SK-N-SH treated with all-trans-retinoic acid at 6 μM for 48 hours (cell line): ENCODE data around the gene HSD11B1L.

Experiments used
- ATAC-seq: fragments of 200-7000 bp; cut with Tn5 transposase; 3 replicates; pipeline ENCODE4 v1.9.1; 2020; ENCODE audit warnings: mild to moderate bottlenecking, moderate library complexity
- ARNTL ChIP-seq: fragments of 450-650 bp; formaldehyde crosslinking; IDR thresholded peaks from 2 replicates; pipeline ENCODE4 v1.5.0; 2020; ENCODE audit warnings: low read depth, mild to moderate bottlenecking, moderate library complexity, borderline replicate concordance
- BACH2 ChIP-seq: fragments of 250-450 bp; sonication (Bioruptor Pico); IDR thresholded peaks from 2 replicates; pipeline ENCODE4 v1.9.0; 2021; ENCODE audit warnings: mild to moderate bottlenecking, borderline replicate concordance
- CREB5 ChIP-seq: fragments of 250-450 bp; sonication (Bioruptor Pico); IDR thresholded peaks from 2 replicates; pipeline ENCODE4 v1.5.1; 2020; ENCODE audit warnings: low read depth, mild to moderate bottlenecking, moderate library complexity
- CSDC2 ChIP-seq: fragments of 250-450 bp; sonication (Bioruptor Pico); IDR thresholded peaks from 2 replicates; pipeline ENCODE4 v1.5.0; 2020; ENCODE audit warnings: mild to moderate bottlenecking, moderate library complexity
- ESRRG ChIP-seq: fragments of 250-450 bp; sonication (Bioruptor Pico); IDR thresholded peaks from 2 replicates; pipeline ENCODE4 v1.6.1; 2021; ENCODE audit warnings: mild to moderate bottlenecking
- GLIS3 ChIP-seq: fragments of 250-450 bp; sonication (Bioruptor Pico); IDR thresholded peaks from 2 replicates; pipeline ENCODE4 v1.5.0; 2020; ENCODE audit warnings: mild to moderate bottlenecking, moderate library complexity
- ISL1 ChIP-seq: fragments of 250-450 bp; sonication (Bioruptor Pico); IDR thresholded peaks from 2 replicates; pipeline ENCODE4 v2.1.2; 2022; ENCODE audit warnings: mild to moderate bottlenecking, moderate library complexity
- OSR1 ChIP-seq: fragments of 250-450 bp; sonication (Bioruptor Pico); IDR thresholded peaks from 2 replicates; pipeline ENCODE4 v1.8.0; 2022; ENCODE audit warnings: moderate library complexity, mild to moderate bottlenecking, inconsistent platforms
- PATZ1 ChIP-seq: fragments of 250-450 bp; sonication (Bioruptor Pico); IDR thresholded peaks from 2 replicates; pipeline ENCODE4 v1.8.0; 2020; ENCODE audit warnings: mild to moderate bottlenecking, moderate library complexity, borderline replicate concordance
- PPARA ChIP-seq: fragments of 250-450 bp; sonication (Bioruptor Pico); IDR thresholded peaks from 2 replicates; pipeline ENCODE4 v1.5.0; 2020; ENCODE audit warnings: mild to moderate bottlenecking, borderline replicate concordance
- RARB ChIP-seq: fragments of 250-450 bp; sonication (Bioruptor Pico); IDR thresholded peaks from 2 replicates; pipeline ENCODE4 v1.8.0; 2021; ENCODE audit warnings: mild to moderate bottlenecking, moderate library complexity
- TCF4 ChIP-seq: fragments of 250-450 bp; sonication (Bioruptor Pico); IDR thresholded peaks from 2 replicates; pipeline ENCODE4 v1.8.0; 2021; ENCODE audit warnings: mild to moderate bottlenecking, moderate library complexity, borderline replicate concordance
- TOX ChIP-seq: fragments of 250-450 bp; sonication (Bioruptor Pico); IDR thresholded peaks from 2 replicates; pipeline ENCODE4 v1.8.0; 2021; ENCODE audit warnings: mild to moderate bottlenecking, moderate library complexity, borderline replicate concordance
- ZC3H10 ChIP-seq: fragments of 250-450 bp; sonication (Bioruptor Pico); IDR thresholded peaks from 2 replicates; pipeline ENCODE4 v1.5.1; 2021; ENCODE audit warnings: mild to moderate bottlenecking, moderate library complexity
- ZFP30 ChIP-seq: fragments of 450-650 bp; formaldehyde crosslinking; IDR thresholded peaks from 2 replicates; pipeline ENCODE4 v1.5.0; 2022; ENCODE audit warnings: mild to moderate bottlenecking, moderate library complexity
- ZNF565 ChIP-seq: fragments of 450-650 bp; formaldehyde crosslinking; conservative IDR thresholded peaks from 2 replicates; pipeline ENCODE4 v1.5.0; 2020; ENCODE audit warnings: low read depth, mild to moderate bottlenecking, moderate library complexity
- ZNF70 ChIP-seq: fragments of 450-650 bp; formaldehyde crosslinking; IDR thresholded peaks from 2 replicates; pipeline ENCODE4 v1.5.0; 2020; ENCODE audit warnings: mild to moderate bottlenecking, moderate library complexity
- ZNF8 ChIP-seq: fragments of 450-650 bp; formaldehyde crosslinking; IDR thresholded peaks from 2 replicates; pipeline ENCODE4 v1.5.0; 2020; ENCODE audit warnings: mild to moderate bottlenecking, moderate library complexity
- TF ChIP-seq, protein P1 (sequence below): fragments of 250-450 bp; sonication (Bioruptor Pico); IDR thresholded peaks from 2 replicates; pipeline ENCODE4 v1.5.0; 2020; ENCODE audit warnings: mild to moderate bottlenecking, moderate library complexity

HSD11B1L gene

DNA sequence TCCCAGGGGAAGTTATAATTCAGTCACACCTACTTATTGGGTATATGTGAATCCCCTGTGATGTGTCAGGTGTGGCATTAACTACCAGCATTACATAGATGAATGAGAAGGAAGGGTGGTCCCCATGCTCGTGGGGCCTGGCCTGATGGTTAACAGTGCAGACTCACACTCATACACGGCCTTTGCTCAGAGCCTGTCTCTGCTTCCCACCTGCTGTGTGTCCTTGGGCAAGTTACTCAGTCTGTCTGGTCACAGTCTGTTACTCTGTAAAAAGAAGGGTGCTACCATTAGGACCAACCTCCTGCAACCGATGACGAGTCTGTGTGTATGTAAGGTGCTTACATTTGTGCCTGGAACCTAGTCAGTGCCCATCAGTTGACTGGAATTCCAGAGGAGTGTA, 34.1 kb upstream of the HSD11B1L start (continued):
- TF ChIP-seq PPARA (no peak), BACH2 (no peak)

- TF ChIP-seq CREB5 (no peak), ZC3H10 (CRISPR knock-in tag) (no peak), BACH2 (no peak), RARB (CRISPR knock-in tag) (no peak), OSR1 (no peak), PPARA (no peak), ZNF8 (CRISPR knock-in tag) (no peak), TOX (CRISPR knock-in tag) (no peak), ZNF565 (CRISPR knock-in tag) (no peak), ARNTL (CRISPR knock-in tag) (no peak), TCF4 (CRISPR knock-in tag) (no peak), ISL1 (CRISPR knock-in tag) (no peak), GLIS3 (CRISPR knock-in tag) (no peak), CSDC2 (CRISPR knock-in tag) (no peak), PATZ1 (CRISPR knock-in tag) (no peak), ZFP30 (CRISPR knock-in tag) (no peak)
- TF ChIP-seq, protein P1, sequence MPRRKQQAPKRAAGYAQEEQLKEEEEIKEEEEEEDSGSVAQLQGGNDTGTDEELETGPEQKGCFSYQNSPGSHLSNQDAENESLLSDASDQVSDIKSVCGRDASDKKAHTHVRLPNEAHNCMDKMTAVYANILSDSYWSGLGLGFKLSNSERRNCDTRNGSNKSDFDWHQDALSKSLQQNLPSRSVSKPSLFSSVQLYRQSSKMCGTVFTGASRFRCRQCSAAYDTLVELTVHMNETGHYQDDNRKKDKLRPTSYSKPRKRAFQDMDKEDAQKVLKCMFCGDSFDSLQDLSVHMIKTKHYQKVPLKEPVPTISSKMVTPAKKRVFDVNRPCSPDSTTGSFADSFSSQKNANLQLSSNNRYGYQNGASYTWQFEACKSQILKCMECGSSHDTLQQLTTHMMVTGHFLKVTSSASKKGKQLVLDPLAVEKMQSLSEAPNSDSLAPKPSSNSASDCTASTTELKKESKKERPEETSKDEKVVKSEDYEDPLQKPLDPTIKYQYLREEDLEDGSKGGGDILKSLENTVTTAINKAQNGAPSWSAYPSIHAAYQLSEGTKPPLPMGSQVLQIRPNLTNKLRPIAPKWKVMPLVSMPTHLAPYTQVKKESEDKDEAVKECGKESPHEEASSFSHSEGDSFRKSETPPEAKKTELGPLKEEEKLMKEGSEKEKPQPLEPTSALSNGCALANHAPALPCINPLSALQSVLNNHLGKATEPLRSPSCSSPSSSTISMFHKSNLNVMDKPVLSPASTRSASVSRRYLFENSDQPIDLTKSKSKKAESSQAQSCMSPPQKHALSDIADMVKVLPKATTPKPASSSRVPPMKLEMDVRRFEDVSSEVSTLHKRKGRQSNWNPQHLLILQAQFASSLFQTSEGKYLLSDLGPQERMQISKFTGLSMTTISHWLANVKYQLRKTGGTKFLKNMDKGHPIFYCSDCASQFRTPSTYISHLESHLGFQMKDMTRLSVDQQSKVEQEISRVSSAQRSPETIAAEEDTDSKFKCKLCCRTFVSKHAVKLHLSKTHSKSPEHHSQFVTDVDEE (CRISPR knock-in tag), result no peak
- ATAC-seq, result no peak
Observed at GRCh38 chr19:5648464-5648863, 32.4 kb upstream of the HSD11B1L start.

- TF ChIP-seq PATZ1 (CRISPR knock-in tag) (no peak), OSR1 (no peak), ZNF70 (CRISPR knock-in tag) (no peak), PPARA (no peak), CSDC2 (CRISPR knock-in tag) (no peak), ESRRG (CRISPR knock-in tag) (no peak), ARNTL (CRISPR knock-in tag) (no peak), ZC3H10 (CRISPR knock-in tag) (no peak), TCF4 (CRISPR knock-in tag) (no peak), ZNF565 (CRISPR knock-in tag) (no peak), ISL1 (CRISPR knock-in tag) (no peak), ZNF8 (CRISPR knock-in tag) (no peak)
- TF ChIP-seq, protein P1 (CRISPR knock-in tag), result no peak
- ATAC-seq, result no peak
Observed at GRCh38 chr19:5651361-5651760, 29.5 kb upstream of the HSD11B1L start.
